WTC11 (cell line): ENCODE data around the gene CDH12. TPM values are rescaled to one million over a fixed set of nuclear protein-coding genes. Genes with fewer than 3 reads are reported as not detected.

Source experiments
- ATAC-seq: fragments of 200-7000 bp; cut with Tn5 transposase; 2 replicates; pipeline ENCODE4 v1.10.0; 2021; ENCODE audit warnings: mild to moderate bottlenecking, moderate library complexity
- CTCF ChIA-PET: fragments of 300-600 bp; sonication (Branson Sonifier 250); formaldehyde crosslinking; loops from one replicate; lab custom pipeline; 2021; ENCODE audit warnings: antibody characterized with exemption; lab: Charles Lee
- POLR2A ChIA-PET: fragments of 350-600 bp; sonication (Branson Sonifier 250); formaldehyde crosslinking; loops from one replicate; lab custom pipeline; 2021; ENCODE audit warnings: antibody characterized with exemption; lab: Charles Lee
- DNase-seq: peaks from one replicate; pipeline ENCODE4 v3.0.0; 2021; ENCODE audit warnings: low spot score
- H3K27ac Mint-ChIP-seq: 2 replicates; pipeline ENCODE4 v1.8.0; 2021; ENCODE audit warnings: mixed read lengths
- H3K27me3 Mint-ChIP-seq: 2 replicates; pipeline ENCODE4 v1.8.0; 2021; ENCODE audit warnings: low read depth, mild to moderate bottlenecking, moderate library complexity, mixed read lengths
- H3K36me3 Mint-ChIP-seq: 2 replicates; pipeline ENCODE4 v1.8.0; 2021; ENCODE audit warnings: mixed read lengths
- H3K4me1 Mint-ChIP-seq: 2 replicates; pipeline ENCODE4 v1.8.0; 2022; ENCODE audit warnings: mixed read lengths
- H3K4me3 Mint-ChIP-seq: 2 replicates; pipeline ENCODE4 v1.8.0; 2021; ENCODE audit warnings: mild to moderate bottlenecking, moderate library complexity, mixed read lengths
- H3K9me3 Mint-ChIP-seq: 2 replicates; pipeline ENCODE4 v1.8.0; 2021; ENCODE audit warnings: mixed read lengths
- ATF6 ChIP-seq: sonication (generic); formaldehyde crosslinking; IDR thresholded peaks from 2 replicates; pipeline ENCODE4 v1.8.1; 2023; ENCODE audit warnings: mild to moderate bottlenecking, missing genetic modification reagents
- CTCF ChIP-seq: fragments of 200-600 bp; IDR thresholded peaks from 2 replicates; pipeline ENCODE4 v1.8.0; 2022; ENCODE audit warnings: antibody characterized with exemption
- EMX1 ChIP-seq: fragments of 250-450 bp; sonication (Bioruptor Pico); IDR thresholded peaks from 2 replicates; pipeline ENCODE4 v1.8.0; 2021; ENCODE audit warnings: mild to moderate bottlenecking
- ESRRA ChIP-seq: sonication (generic); formaldehyde crosslinking; IDR thresholded peaks from 2 replicates; pipeline ENCODE4 v1.8.1; 2022; ENCODE audit warnings: mild to moderate bottlenecking, missing genetic modification reagents, borderline replicate concordance
- GTF2I ChIP-seq: fragments of 250-450 bp; sonication (Bioruptor Pico); conservative IDR thresholded peaks from 2 replicates; pipeline ENCODE4 v1.4.0; 2021; ENCODE audit warnings: mild to moderate bottlenecking
- MYBL2 ChIP-seq: sonication (generic); formaldehyde crosslinking; IDR thresholded peaks from 2 replicates; pipeline ENCODE4 v1.8.1; 2023; ENCODE audit warnings: mild to moderate bottlenecking, moderate library complexity, missing genetic modification reagents
- NR1H2 ChIP-seq: sonication (generic); formaldehyde crosslinking; IDR thresholded peaks from 2 replicates; pipeline ENCODE4 v1.9.0; 2021; ENCODE audit warnings: mild to moderate bottlenecking, moderate library complexity, missing genetic modification reagents
- NR2C2 ChIP-seq: sonication (generic); formaldehyde crosslinking; IDR thresholded peaks from 2 replicates; pipeline ENCODE4 v1.8.0; 2022; ENCODE audit warnings: mild to moderate bottlenecking, missing genetic modification reagents
- PREB ChIP-seq: sonication (generic); formaldehyde crosslinking; IDR thresholded peaks from 2 replicates; pipeline ENCODE4 v1.8.1; 2022; ENCODE audit warnings: mild to moderate bottlenecking, missing genetic modification reagents, moderate library complexity, borderline replicate concordance
- RORB ChIP-seq: fragments of 250-450 bp; sonication (Bioruptor Pico); IDR thresholded peaks from 2 replicates; pipeline ENCODE4 v1.9.0; 2021; ENCODE audit warnings: mild to moderate bottlenecking
- SP1 ChIP-seq: sonication (generic); formaldehyde crosslinking; conservative IDR thresholded peaks from 2 replicates; pipeline ENCODE4 v1.8.1; 2022; ENCODE audit warnings: missing genetic modification reagents
- ZNF232 ChIP-seq: sonication (generic); formaldehyde crosslinking; IDR thresholded peaks from 2 replicates; pipeline ENCODE4 v1.8.0; 2022; ENCODE audit warnings: mild to moderate bottlenecking, missing genetic modification reagents
- ZNF263 ChIP-seq: sonication (generic); formaldehyde crosslinking; IDR thresholded peaks from 2 replicates; pipeline ENCODE4 v1.8.1; 2022; ENCODE audit warnings: low read depth, mild to moderate bottlenecking, moderate library complexity, missing genetic modification reagents
- ZNF281 ChIP-seq: sonication (generic); formaldehyde crosslinking; IDR thresholded peaks from 2 replicates; pipeline ENCODE4 v1.8.0; 2023; ENCODE audit warnings: mild to moderate bottlenecking, missing genetic modification reagents
- ZNF317 ChIP-seq: sonication (generic); formaldehyde crosslinking; IDR thresholded peaks from 2 replicates; pipeline ENCODE4 v1.8.1; 2023; ENCODE audit warnings: low read depth, mild to moderate bottlenecking, moderate library complexity, missing genetic modification reagents, borderline replicate concordance
- ZSCAN18 ChIP-seq: fragments of 250-450 bp; sonication (Bioruptor Pico); IDR thresholded peaks from 2 replicates; pipeline ENCODE4 v2.1.2; 2022; ENCODE audit warnings: mild to moderate bottlenecking, moderate library complexity
- total RNA-seq: library from RNA; stranded (reverse); gene quantifications from 3 replicates; pipeline ENCODE4 v1.2.3, GENCODE V29; 2021

Gene CDH12
- total RNA-seq, 1 experiment from 2014 or later: not detected

GRCh38 chr5:22088517-22088916, 764.6 kb downstream of the CDH12 start (continued):
- no peak for TF ChIP-seq ATF6 (CRISPR knock-in tag)
- TF ChIP-seq PREB (CRISPR knock-in tag): no peak
- no peak for TF ChIP-seq EMX1
- TF ChIP-seq SP1 (CRISPR knock-in tag): no peak
- TF ChIP-seq CTCF: no peak

GRCh38 chr5:22079566-22079965, 773.6 kb downstream of the CDH12 start:
- H3K4me1 Mint-ChIP-seq: no peaks in the 10 kb centered on the region
- POLR2A ChIA-PET: no interaction called here
- DNase-seq: no peak
- no peak for TF ChIP-seq ZSCAN18 (CRISPR knock-in tag)
- no peak for TF ChIP-seq MYBL2
- no peak for TF ChIP-seq CTCF
- TF ChIP-seq NR2C2: no peak
- no peak for TF ChIP-seq GTF2I (CRISPR knock-in tag)
- TF ChIP-seq ZNF232 (CRISPR knock-in tag): no peak
- TF ChIP-seq NR1H2 (CRISPR knock-in tag): no peak
- TF ChIP-seq, all 79 proteins: peak for 0
- Mint-ChIP-seq H3K36me3 (no peaks in the 10 kb centered on the region), H3K4me3 (no peak overlapping the region), H3K27me3 (no peaks in the 10 kb centered on the region), H3K27ac (no peak overlapping the region), H3K9me3 (no peaks in the 10 kb centered on the region)
- CTCF ChIA-PET: no interaction called here
- ATAC-seq: no peak

- Mint-ChIP-seq H3K27me3 (no peaks in the 10 kb centered on the region; the same call in 1 of the 2 replicates), H3K36me3 (no peaks in the 10 kb centered on the region), H3K4me1 (no peaks in the 10 kb centered on the region), H3K4me3 (no peak overlapping the region), H3K27ac (no peak overlapping the region), H3K9me3 (no peaks in the 10 kb centered on the region)
- no peak for DNase-seq
- POLR2A ChIA-PET: no interaction called here
- CTCF ChIA-PET: no interaction called here
- no peak for ATAC-seq
- TF ChIP-seq ZNF317 (CRISPR knock-in tag): no peak
Observed at GRCh38 chr5:22079002-22079401, 774.1 kb downstream of the CDH12 start.

GRCh38 chr5:22076586-22076985, 776.6 kb downstream of the CDH12 start:
- ChIA-PET POLR2A (no interaction called here), CTCF (no interaction called here)
- H3K27me3 Mint-ChIP-seq: no peaks in the 10 kb centered on the region; the same call in 1 of the 2 replicates
- H3K36me3 Mint-ChIP-seq: no peaks in the 10 kb centered on the region
- no peaks in the 10 kb centered on the region for H3K4me1 Mint-ChIP-seq
- no peak overlapping the region for H3K27ac Mint-ChIP-seq
- ATAC-seq: no peak
- no peak overlapping the region for H3K4me3 Mint-ChIP-seq
- no peaks in the 10 kb centered on the region for H3K9me3 Mint-ChIP-seq
- no peak for DNase-seq
- TF ChIP-seq RORB (no peak), ZNF281 (no peak), ZNF263 (no peak), NR2C2 (no peak), ESRRA (CRISPR knock-in tag) (no peak)
